GM11168 (cell line): Measurements from ENCODE around the gene EHD3.

ENCODE experiments used
- in situ Hi-C: fragments of 300-500 bp; cut with MboI; formaldehyde crosslinking; loops from one replicate; pipeline ENCODE4 v1.12.0; 2022; ENCODE audit warnings: low sequenced_read_pairs; ENCODE audit not compliant: unreplicated experiment

Gene EHD3

DNA sequence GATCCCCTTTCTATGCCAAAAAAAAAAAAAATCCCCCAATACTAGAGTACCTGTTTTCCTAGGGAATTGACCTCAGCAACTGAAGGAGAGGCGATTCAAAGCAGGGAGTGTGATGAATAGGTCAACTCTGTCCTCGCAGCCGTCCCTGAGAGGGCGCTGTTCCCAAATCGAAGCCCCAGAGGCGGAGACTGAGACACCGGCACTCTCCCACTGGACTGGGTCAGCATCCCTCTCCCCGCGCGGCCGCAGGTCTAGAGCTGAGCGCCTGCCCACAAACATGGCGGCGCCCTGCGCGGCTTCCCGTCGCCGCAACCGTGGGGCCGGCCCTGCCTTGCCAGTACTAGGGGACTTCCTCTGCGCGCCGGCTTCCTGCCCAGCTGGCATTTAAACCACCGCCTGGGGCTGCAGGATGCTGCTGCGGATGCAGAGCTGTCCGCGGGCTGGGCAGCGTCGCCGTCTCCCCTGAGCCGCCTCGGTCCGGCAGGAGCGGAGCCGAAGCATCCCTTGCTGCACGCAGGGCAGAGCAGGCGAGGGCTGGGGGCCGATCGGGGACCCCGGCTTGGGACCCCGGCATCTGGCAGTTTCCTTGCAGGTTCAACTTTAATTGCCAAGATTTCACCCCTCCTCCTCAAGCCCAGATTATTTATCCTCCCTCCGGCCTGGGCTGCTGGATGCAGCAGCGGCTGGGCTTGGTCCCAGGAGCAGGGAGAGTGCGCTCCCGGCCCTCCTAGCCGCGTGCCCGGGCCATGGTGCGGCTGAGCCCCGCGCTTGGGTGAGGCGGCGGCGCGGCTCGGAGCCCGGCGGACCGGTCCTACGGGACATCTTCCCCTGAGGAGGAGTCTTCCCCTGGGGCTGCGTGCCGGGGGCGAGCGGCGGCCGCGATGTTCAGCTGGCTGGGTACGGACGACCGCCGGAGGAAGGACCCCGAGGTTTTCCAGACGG is at the start of gene EHD3:
Gene EHD3, plus strand, starts transcription at position 412 of the 942 bp plus-strand sequence. Its CDS starts 470 bp downstream, at position 882.
- in situ Hi-C loops, result no loop called here

DNA sequence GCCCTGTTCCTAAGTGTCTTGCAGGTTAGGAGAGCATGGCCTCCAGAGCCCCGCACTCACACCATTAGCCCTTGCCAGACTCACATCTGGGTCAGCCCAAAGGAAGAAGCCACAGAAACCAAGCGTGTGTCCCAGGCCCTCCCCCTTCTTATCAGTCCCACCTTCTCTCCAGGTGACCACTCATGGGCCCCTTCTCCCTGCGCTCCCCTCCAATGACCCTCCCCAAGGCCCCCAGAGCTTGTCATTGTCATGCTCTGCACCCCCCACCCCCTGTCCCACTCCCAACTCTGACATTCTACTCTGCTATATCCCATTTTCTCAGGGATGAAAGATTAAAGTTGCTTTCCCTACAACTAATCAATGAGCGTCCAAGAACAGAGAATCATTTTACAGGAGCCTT is 46.8 kb upstream of the EHD3 start:
- in situ Hi-C loops, result no loop called here

DNA sequence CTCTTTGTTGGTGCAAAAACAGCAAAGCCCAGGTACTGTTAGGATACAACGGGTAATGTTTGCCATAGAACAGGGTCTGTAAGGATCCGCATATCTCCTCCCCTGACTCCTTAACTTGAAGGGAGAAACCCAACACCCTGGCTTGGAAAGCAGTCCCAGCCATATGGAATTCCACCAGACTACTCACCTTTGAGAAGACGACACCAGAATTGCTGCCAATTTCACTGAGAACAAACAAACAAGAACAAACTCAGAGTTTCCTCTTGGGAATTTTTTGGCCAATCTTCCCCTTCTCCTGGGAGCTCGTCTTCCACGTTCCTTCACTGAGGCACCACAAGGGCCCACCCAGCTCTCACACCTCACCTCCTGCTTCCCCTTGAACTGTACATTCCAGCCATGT is 45.8 kb upstream of the EHD3 start:
- in situ Hi-C loops, result no loop called here

DNA sequence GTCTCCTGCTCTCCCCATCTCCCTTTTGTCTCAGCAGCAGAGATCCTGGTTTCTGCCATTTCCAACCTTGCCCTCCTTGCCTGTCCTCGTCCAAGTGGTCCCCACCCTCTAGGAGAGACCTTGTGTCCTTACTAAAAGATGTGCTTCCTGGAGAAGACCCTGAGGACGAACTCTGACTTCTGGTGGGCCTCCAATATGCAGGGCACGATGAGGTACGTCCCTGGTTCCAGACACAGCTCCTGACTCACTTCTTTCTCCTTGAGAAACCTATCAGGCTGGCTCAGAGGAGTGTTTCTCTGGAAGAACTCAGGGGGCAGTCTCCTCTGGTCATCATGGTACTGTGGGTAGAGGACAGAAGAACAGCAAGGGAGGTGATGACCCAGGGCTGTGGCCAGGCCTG is 44.8 kb upstream of the EHD3 start:
- in situ Hi-C loops, result no loop called here

DNA sequence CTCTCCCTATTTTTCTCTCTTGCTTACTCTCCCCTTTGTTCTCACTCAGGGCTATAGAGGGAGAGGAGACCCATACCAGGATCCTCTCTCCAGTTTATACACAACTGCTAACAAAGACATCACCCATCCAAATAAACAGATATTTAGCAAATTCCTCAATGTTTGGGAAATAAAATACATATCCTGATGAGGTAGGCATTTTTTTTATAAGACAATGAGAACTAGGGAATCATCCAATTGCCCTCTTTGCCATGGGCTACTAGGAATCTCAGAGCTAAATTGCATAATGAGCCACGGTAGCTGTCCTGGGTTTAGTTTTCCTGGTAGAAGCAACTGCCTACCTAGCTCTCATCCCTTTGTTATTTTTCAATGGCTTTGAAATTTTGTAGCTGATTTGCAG is 43.8 kb upstream of the EHD3 start:
- in situ Hi-C loops, result no loop called here

DNA sequence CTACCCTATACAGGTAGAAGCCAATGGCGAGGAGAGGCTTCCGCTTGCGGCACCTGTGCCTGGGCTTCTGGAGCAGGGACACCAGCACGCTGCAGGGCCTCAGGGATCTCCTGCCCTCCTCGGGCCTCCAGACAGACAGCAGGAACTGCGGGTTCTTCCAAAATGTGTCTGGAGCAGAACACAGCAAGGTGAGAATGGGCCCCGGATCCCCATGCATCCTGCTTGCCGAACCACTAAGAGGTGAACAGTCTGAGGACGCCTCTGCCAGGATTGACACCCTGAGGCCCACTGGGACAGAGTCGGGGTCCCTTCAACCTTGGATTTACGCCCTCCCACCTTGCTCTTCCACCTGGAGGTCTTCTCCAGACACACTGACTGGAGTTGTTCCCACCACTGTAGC is 42.0 kb upstream of the EHD3 start:
- in situ Hi-C loops, result no loop called here

DNA sequence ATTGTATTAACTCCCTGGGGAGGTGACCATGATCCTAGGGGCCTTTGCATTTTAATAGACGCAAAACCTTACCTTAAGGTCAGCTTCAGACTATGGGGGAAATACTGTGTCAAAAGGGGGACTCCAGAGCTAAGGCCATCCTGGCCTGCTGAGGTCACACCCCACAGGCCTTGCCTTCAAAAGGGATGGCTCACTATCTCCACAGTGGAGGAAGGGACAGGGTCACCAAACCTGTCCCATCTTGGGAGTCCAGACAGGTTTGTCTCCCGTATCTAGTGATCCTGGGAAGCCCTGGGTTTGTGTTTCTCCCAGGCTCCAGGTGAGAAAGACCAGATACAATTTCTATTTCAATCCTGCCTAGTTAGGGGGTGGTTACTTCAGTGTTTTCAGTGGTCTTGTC is 41.6 kb upstream of the EHD3 start:
- in situ Hi-C loops, result no loop called here

DNA sequence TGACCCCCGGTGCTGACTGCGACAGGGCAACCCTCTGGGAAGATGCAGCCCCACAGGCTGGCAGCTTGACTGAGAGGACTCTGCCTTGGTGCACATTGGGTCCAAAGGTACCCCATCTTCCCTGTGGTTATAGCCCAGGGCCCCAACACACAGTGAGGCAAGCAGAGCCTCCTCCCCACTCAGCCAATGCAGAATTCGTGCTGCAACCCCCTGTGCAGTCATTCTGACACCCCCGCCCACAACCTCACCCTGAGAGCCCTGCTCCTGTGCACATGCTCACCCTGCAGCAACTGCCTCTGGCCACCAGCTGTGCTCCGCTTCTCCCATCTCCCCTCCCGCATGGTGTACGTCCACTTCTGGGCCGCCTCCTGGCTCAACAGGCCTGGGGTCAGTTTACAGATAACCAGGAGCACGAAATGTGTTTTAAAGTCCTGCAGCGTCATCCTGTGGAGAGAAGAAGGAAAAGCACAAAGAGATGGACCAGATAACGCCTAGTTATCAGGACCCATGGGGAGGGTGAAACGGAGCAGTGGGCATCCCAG is 41.0 kb upstream of the EHD3 start:
- in situ Hi-C loops, result no loop called here

DNA sequence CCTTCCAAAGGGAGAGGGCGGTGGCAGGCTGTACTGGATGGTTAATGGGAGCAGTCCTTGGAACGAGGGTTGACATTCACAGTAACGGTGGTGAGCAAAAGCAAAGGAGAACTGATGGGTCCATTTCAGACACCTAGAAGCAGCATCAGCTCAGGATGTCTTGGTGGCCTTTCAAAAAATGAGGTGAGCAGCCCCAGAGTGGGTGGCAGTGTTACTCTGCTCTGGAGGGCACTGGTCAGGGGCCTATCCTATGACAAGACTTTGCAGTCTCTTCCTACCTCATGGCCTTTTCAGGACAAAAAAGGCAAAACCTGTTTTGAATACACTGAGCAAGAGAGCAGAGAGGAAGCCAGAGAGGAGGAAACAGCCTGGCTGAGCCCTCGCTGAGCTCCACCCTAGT is 40.1 kb upstream of the EHD3 start:
- in situ Hi-C loops, result no loop called here

DNA sequence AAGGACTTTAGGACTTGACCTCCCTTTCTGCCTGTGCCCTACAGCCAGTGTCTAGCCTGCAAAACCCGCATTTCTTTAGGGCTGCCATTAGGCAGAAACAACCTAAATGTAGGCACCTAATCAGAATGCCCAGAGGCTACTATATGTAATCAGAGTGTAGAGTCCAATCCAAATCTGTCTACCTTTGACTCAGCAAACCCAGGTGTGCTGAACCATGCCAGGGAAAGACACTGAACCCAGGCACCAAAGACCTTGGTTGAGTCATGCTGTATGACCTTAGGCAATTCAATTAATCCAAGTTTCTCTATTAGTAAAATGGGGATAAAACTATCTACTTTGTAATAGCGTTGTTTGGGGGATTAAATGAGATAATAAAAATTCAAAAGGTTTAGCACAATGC is 37.3 kb upstream of the EHD3 start:
- in situ Hi-C loops, result no loop called here

DNA sequence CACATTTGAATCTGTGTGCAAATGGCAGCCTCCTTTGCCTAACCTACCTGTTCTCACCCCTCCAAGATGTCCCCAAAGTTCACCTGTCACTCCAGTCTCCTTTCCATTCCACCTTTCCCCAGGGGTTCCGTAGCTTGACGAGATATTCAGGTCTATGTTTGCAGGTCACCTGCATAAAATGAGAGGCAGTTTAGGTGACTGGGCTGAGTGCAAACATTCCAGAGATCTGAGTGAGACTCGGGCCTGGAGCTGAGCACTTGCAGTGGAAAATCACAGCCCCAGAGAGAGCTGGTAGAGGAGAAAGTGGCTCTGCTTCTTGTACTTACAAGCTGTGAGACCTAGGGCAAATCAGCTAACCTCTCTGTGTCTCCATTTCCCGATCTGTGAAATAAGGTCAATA is 36.8 kb upstream of the EHD3 start:
- in situ Hi-C loops, result no loop called here

DNA sequence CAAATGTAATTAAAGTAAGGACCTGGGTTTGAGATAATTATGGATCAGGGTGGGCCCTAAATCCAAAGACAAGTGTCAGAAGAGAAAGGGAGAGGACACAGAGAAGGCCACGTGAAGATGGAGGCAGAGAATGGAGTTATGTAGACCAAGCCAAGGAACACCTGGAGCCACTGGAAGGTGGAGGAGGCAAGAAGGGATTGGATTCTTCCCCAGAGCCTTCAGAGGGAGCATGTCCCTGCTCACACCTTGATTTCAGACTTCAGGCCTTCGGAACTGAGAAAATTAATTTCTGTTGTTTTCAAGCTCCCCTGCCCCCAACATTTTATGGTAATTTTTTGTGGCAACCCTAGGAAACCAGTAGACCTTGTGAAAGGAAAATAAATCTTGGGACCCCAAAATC is 36.3 kb upstream of the EHD3 start:
- in situ Hi-C loops, result no loop called here

DNA sequence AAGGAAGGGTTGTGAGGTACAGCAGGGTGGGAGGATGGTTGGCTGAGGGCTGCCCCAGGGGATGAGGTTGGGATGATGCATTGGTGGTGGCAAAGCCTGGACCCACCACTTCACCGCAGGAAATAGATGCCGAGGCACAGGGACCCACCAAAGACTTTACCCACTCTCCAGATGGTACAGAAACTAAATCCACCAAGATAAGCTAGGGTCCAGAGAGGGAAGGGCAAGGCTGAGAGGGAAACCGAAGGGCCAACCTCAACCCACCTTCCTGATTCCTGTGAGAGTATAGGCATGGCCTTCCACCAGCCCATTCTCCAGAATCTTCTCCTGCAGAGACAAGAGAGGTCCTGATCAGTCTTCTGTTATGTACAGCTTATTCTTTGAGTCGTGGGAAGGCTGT is 34.7 kb upstream of the EHD3 start:
- in situ Hi-C loops, result no loop called here

DNA sequence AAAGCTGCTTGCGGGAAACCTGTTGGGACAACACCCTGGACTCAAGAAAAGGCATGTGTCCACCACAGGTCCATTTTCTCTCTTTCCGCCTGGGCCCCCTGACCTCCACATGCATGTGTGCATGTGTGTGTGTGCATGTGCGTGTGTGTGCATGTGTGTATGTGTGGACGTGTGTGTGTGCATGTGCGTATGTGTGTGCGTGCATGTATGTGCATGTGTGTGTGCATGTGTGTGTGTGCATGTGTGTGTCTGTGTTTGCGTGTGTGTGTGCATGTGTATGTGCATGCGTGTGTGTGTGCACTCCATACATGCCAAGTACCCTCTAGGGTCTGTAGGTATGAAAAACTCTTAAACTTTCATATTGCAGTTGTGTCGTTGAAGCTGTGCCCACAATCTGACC is 33.0 kb upstream of the EHD3 start:
- in situ Hi-C loops, result loop anchor here (10.0 kb wide), 1 partner anchor 84 kb away; no protein-coding TSS in a partner anchor

DNA sequence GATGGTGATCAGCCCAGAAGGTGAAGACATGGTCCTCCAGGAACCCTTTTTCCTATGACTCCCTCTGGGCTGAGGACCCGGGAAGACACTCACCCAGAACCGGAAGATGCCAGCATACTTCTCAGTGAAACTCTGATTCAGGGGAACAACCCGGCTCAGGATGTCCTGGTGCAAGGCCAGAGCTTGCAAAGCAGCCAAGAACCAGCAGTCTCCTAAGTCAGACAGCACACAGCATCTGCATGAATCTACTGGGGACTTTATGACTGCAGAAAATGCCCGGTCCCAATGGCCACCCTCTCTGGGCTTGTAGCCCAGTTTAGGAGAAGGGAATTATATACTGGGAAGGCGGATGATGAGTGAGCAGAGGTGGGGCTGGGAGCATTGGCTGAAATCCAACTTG is 31.9 kb upstream of the EHD3 start:
- in situ Hi-C loops, result loop anchor here (10.0 kb wide), 1 partner anchor 83 kb away; no protein-coding TSS in a partner anchor

DNA sequence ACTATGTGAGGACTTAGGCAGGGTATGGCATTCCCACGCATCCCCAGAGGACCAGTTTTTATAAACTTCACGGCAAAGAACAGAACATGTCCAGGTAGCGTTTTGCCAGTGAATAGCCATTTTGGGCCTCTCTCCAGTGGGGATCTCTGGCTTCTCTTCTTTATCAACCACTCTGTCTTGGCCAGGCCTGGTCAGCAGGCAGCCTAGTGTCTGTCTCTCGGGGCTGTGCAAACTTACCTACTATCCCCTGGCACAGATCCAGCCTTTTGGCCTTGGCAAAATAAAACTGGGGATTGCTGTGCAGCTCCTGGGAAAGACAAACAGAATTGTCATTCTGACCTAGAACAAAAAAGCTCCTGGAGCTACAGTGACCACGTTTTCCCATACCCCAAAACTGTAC is 31.1 kb upstream of the EHD3 start:
- in situ Hi-C loops, result loop anchor here (10.0 kb wide), 1 partner anchor 82 kb away; no protein-coding TSS in a partner anchor

DNA sequence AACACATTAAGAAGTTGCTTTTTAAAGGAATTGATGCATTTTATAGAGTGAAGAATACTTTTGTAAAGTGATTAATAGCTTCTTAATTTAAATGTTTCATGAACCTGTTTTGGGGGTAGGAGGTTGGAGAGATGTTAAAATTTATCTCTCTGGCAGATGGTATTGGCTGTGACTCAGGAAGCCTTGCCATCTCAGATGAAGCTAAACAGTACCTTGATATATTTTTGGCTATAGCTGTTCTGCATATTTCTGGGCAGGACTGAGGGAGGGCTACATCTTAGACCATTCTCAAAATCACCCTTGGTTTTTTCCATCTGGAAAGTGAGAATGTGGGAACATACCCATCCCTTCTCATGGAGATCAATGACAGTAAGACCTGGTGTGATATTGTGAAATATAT is 30.0 kb upstream of the EHD3 start:
- in situ Hi-C loops, result loop anchor here (10.0 kb wide), 1 partner anchor 81 kb away; no protein-coding TSS in a partner anchor

DNA sequence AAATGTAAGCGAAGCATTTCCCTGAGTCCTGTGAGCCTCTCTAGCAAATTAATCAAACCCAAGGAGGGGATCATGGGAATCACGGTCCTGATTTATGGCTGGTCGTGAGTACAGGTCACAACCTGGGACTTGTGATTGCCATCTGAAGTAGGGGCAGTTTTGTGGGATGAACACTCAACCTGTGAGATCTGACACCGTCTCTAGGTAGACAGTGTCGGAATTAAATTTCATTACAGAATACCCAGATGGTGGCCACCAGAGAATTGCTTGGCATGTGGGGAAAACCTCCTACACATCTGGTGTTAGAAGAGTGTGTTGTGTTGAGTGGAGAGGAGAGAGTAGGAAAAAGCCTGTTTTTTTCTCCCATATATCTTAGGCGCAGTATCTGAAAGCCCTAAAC is 29.2 kb upstream of the EHD3 start:
- in situ Hi-C loops, result loop anchor here (10.0 kb wide), 1 partner anchor 80 kb away; no protein-coding TSS in a partner anchor

DNA sequence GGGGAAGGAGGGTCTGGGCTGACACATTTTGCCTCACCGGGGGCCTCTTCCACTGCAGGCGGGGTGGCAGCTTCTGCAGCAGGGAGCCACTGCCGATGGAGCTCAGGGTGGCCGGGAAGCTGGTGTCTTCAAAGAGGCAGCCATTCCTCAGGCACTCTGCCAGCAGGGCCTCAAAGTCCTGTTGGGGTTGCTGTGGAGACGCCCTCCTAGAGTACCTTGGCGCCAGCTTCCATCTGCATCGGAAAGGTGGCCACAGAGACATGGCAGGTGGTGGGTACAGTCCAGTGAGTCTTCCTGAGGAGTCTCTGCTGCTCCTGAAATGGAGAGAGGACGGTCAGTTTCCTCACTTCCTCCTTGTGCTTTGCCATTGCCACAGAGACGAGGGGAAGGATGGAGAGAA is 28.8 kb upstream of the EHD3 start:
- in situ Hi-C loops, result loop anchor here (10.0 kb wide), 1 partner anchor 80 kb away; no protein-coding TSS in a partner anchor

DNA sequence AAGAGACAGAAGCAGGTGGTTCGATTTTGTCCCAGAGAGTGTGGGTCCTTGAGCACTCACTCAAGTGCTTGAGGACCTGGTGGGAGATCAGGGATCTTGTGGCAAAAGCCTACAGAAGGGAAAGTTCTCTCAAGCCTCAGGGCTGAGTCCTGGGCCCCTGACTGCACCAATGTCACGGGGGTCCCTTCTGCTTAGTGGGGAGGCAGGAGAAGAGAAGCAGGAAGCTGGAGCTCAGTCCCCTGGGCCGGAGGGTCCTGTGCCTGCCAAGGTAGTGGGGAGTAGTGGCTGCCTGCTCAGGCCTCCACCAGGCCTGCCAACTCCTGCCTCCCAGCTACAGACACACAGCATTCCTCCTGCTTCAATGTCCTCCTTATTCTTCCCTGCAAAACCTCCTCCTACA is 28.3 kb upstream of the EHD3 start:
- in situ Hi-C loops, result loop anchor here (10.0 kb wide), 1 partner anchor 79 kb away; no protein-coding TSS in a partner anchor

DNA sequence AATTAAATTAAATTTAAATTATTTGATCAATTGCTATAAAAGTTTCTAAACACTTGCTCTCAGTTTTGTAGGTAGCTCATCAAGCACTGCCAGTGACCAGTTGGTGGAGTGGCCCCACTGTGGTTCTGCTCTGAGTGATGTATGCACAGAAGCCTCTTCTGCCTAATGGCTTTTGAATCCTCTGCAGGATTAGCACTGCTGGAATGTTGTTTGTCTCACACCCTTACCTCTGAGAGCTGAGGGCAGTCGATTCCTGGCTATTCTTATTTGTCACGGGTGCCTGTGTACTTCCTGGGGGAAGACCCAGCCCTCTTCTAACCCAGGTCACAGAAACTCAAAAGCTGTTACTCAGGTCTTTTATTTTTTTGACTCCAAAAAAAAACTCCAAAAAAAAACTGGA is 26.2 kb upstream of the EHD3 start:
- in situ Hi-C loops, result loop anchor here (10.0 kb wide), 1 partner anchor 77 kb away; no protein-coding TSS in a partner anchor
